HG03442 (cell line): ENCODE data around the gene DENND1B.

Experiments
- ATAC-seq: cut with Tn5 transposase; IDR thresholded peaks from one replicate; pipeline ENCODE4 v1.9.1; 2021; ENCODE audit warnings: mild to moderate bottlenecking, moderate library complexity; ENCODE audit not compliant: unreplicated experiment

Gene DENND1B

DNA sequence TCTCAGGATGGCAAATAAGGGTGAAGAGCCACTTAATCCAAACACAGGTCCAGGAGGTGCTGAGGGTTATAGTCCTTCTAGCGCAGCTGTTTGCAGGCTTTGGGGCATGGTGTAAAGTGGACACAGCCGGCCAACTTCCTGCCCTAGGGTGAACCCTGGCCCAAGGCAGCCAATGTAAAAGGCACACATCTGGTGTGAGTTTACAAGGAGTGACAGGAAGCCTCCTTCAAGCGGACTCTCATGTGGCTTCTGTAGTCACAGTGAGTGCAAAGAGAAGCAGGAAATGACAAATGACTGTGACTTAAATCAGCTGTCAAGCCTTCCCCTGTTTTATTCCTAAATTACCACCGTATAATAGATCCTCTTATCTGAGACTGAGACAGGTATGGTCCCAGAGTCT is 294.2 kb downstream of the DENND1B start:
- ATAC-seq = no peak

DNA sequence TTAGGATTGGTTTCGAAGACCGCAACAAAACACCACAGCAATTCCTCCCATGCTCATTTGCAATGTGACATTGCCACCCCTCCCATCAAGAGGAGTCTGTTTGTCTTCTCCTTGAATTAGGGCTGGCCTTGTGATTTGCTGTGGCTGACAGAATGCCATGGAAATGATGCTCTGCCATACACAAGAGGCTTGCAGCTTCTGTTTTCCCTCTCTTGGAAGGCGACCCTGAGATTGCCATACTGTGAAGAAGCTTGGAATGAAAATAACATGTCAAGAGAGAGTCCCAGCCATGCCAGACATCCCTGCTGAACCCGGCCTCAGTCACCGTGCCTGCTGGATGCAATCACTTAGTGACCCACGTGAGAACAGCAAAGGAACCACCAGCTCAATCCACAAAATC is 294.8 kb downstream of the DENND1B start:
- no peak for ATAC-seq

DNA sequence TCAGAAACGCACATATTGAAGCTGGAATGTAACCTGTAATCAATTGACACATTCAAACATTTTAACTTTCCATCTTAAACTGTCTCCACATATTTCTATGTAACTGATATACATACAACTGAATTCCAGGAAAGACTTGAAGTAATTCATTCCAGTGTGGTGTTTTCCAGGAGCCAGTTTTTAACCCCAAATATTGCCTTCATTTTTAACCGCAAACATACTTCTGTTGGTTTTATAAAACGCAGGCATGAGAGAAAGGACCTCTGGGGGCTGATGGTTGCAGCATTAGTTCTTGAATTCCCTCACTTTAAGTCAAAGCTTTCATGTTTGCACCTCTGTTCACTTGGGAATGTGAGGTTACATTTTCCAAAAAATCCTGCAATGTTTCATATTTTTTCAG is 303.1 kb downstream of the DENND1B start:
- no peak for ATAC-seq

DNA sequence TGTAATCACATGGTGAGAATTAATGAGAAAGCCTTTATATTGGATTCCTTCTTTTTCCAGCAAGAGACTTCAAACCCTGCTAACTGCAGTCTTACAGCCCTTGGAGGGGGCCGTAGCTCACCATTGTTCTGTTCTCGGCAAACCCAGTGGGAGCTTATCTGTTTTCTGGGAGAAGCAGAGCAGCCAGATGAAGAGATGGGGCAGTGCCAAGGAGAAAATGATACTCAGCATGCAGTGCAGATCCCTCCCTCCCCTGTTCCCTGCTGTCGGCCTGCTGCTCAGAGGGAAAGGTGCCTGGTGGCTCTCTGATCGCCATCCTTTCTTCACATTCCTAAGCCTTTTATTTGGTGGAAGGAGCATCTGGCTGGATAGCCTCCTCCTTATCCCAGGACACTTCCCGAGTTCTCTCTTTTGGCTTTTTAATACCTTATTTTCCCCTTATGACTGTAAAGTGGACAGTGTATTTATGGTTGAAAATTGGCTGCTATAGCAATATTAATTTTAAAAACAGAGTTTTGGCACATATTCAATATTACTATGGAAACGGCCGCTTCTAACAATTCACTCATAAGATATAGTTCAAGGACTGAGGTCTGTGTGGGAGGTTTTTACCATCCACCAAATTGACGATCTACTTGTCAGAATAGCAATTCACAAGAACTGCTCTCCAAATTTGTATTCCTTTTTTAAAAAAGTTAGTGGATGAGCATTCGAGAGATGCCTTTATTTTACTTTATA is 303.9 kb downstream of the DENND1B start:
- no peak for ATAC-seq

DNA sequence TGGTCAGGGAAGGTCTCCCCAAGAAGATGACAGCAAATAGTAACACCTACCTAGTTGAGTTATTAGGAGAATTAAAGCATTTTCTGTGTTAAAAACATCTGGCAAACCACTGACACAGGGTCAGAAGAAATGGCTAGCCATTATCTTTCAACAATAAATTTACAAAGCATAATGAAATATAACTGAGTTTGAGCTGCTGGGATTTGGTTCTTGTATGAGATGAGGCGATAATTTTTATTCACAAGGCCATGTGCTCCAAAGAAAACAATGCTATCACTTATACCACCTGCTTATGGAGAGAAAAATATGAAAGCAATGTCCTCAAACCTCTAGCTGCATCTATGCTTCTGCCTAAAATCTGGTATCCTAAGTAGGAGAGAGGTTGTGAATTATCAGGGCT is 304.9 kb downstream of the DENND1B start:
- ATAC-seq = no peak

DNA sequence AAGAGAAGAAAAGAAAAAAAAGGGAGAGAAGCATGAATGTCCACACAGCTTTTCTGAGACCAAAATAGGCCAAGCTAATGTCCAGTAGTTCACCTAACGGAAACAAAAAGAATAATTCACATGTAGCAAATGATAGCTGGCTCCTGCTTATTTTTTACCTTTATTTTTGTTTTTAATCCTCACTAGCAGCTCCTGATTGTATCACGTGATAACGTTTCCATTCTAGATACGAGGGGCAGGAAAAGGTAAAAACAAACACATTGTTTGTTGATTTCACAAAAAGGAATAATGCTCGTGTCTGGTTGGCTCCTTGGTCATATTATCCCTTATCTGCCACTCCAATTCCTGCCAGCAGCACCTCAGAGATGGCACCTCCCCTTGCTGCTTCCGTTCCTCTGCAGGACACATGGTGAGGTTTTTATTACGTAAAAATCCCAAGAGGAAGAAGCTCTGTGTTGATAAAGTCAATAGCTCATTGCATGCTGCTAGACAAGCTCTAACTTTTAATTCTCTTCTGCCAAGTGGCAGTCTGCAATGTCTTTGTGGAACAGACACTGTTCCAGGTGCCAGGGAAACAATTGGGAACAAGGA is 305.6 kb downstream of the DENND1B start:
- ATAC-seq = no peak

DNA sequence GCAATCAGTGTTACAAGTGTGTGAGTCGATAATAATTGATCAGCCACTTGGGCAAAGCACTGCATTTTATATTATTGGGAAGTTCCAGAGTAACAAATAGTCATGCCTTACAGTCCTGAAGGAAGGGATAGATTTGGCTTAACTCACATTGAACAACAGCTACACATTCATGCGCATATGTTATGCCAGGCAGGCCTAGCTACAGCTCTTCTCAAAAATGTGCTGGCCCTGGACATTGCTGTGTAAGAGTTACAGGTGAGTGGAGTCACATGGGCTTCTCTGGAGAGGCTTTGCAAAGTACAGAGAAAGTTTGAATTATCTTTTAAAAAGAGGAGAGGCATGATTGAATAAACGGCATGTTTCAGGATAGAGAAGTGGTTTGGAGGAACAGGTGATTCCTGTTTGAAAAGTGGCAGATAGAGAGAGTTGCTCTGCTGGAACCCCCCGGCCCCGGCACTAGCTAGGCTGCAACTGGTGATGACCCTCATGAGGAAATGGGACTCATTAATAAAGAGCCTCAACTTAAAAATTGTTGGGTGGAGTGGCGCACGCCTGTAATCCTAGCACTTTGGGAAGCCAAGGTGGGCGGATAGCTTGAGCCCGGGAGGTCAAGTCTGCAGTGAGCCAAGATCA is 306.6 kb downstream of the DENND1B start:
- no peak for ATAC-seq

DNA sequence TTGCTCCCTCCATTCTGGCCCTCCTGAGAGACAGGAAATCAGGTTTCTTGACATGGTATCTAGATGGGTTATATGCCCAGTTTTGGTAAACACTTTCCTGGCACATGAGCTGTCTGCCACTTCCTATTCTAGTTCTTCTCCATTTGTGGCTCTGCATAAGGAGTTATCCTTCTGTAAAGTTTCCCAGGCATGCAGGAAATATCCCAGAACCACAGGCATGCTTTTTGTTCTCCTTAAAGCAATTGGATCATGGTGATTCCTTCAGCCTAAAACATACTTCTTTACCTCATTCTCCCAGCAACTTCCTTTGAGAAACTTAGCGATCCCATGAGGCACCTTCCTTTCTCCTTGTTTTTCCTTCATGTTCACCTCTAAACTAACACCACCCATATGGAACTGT is 307.4 kb downstream of the DENND1B start:
- no peak for ATAC-seq

DNA sequence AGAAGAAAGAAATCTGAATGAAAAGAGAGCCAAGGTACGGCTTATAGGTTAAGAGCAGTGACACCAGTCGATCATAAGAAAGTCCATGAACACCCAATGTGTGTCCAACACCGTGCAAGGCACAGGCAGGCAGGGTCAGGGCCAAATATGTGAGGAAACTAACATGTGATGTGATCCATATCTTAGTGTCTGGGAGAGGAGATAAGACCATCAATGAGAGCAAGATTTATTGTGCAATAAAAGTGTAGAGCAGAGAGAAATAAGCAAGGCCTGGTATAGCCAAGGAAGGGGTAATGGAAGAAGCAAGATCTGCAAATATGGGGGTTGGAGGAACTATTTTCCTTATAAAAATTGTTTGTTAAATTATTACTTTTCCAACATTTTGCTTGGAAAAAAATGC is 308.5 kb downstream of the DENND1B start:
- ATAC-seq = no peak

DNA sequence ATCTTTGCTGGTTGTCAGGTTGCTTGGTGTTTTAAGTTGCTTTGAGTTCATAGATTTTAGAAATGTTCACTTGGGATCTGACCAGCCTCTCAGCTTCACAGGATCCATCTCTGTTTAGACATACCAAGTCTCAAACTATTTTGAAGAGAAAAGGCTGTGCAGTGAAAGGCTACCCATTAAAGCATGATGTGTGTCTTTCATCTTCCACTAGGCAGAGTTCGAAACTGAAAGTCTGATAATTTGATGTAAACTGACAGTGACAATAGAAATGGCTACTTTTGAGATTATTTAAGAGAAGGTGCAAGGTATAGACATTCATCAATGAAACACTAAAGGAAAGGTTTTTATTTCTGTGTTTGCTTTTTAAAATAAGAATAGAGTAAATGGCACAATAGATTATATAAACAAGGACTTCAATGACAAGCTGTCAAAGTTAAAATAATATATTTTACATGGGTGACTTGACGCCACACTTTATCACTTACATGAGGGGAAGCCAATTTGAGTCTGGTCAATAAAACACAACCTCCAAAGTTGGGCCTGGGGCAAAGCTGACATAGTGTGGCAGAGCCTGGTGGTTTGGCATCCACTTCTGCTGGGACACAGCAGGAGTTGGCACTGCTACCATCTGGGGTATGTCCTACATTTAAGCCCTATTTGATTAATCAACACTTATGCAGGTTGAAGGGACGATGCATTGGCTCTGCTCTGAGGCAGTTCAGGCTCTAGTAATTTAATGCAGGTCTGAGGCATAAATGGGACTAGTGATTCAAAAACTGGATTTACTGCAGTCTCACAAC is 309.6 kb downstream of the DENND1B start:
- no peak for ATAC-seq

DNA sequence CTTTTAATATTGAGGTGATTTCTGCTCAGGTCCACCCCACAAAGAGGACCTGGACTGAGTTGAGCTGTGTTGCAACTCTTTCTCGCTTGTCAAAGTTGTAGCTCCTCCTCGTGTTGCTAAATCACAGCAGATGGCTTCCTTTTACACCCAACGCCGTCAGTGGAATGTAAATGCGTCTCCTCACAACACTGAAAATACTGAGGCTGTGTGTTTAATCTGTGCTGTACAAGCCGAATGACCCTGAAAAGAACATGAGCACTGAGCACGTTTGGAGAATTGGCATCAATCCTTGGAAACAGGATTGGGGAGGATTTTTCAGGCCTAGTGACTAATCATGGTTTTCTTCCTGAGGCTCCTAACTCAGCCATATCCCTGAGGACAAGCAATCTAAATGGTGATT is 311.2 kb downstream of the DENND1B start:
- no peak for ATAC-seq

DNA sequence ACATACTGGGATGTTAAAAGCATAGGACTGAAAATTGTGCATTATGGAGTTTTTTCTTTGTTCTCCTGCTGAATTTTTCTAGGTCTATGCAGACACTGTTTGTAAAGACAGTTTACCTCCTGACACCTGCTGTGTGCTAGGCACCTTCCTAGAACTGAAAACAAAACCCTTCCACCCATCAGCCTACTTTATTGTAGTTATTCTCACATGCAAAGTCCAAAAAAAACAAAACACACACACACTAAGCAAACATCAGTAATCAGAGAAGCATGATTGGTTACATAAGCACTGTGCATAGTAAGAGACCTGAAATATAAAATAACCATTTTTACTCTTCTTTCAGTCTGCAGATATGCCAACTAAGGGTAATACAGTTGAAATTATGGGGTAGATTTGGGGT is 312.1 kb downstream of the DENND1B start:
- no peak for ATAC-seq

DNA sequence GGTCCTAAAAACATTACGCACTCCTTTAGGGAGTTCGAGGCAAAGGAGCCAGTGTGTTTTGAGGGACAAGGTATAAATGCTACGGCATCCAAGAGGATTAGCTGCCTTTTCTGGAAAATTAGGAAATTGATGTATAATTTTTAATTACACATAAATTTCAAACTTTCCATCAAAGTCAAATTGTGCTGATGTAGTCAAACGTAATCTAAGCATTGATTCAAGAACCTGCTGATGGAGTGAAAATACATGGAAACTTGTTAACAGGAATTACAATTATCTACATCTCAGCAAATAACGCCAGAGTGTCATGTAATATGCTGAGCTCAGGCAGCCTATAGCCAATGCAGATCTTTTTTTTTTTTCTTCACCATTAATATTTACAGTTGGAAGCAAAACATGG is 312.7 kb downstream of the DENND1B start:
- ATAC-seq = no peak
